SK-N-SH (cell line): ENCODE results near the gene RAD51B. TPM values are rescaled to one million over a fixed set of nuclear protein-coding genes. Genes with fewer than 3 reads are reported as not detected.

Experiments used
- CTCF ChIA-PET: fragments of 300-600, 350-600 bp; formaldehyde crosslinking; extraction: SDS; loops from one replicate; lab custom pipeline; 2021; lab: Yijun Ruan, JAX
- POLR2A ChIA-PET: fragments of 350-600 bp; sonication (Branson Sonifier 250); formaldehyde crosslinking; extraction: SDS; loops from one replicate; lab custom pipeline; 2020; ENCODE audit warnings: antibody characterized with exemption, inconsistent platforms; lab: Yijun Ruan, JAX
- DNase-seq: peaks from one replicate; pipeline ENCODE4 v3.0.0; 2012
- H2AFZ ChIP-seq: fragments of 200-600 bp; sonication (generic); 2 replicates; pipeline ENCODE4 v1.8.1; 2016; ENCODE audit warnings: antibody characterized with exemption, mild to moderate bottlenecking, low read depth
- H3F3A ChIP-seq: fragments of 200-600 bp; sonication (generic); replicated peaks from 2 replicates; pipeline ENCODE3; 2016; ENCODE audit warnings: antibody characterized with exemption, mild to moderate bottlenecking; ENCODE audit not compliant: insufficient read depth
- H3K27ac ChIP-seq, 2 experiments: fragments of 200-500 bp in 1 of 2; fragments of 200-600 bp in 1 of 2; sonication (Bioruptor generic) in 1 of 2; sonication (generic), shearing (Covaris generic) in 1 of 2; 2 replicates each; pipeline versions ENCODE4 v1.5.1 to v1.6.1; 2014 to 2016; ENCODE audit warnings: low read depth in 2 of 2, inconsistent platforms in 1 of 2, low read length in 1 of 2, mild to moderate bottlenecking in 1 of 2, mixed read lengths in 1 of 2
- H3K27me3 ChIP-seq: fragments of 200-600 bp; sonication (generic), shearing (Covaris generic); 2 replicates; pipeline ENCODE4 v1.6.1; 2016; ENCODE audit warnings: mixed run types; ENCODE audit not compliant: insufficient read depth
- H3K36me3 ChIP-seq, 2 experiments: fragments of 200-500 bp in 1 of 2; fragments of 200-600 bp in 1 of 2; sonication (Bioruptor generic) in 1 of 2; sonication (generic) in 1 of 2; replicated peaks in 1 of 2; 2 replicates each; pipeline versions ENCODE3 to v1.5.1; 2014 to 2016; ENCODE audit warnings: low read length in 1 of 2, mild to moderate bottlenecking in 1 of 2; ENCODE audit not compliant: insufficient read depth in 2 of 2, control insufficient read depth in 1 of 2
- H3K4me1 ChIP-seq, 2 experiments: fragments of 200-500 bp in 1 of 2; fragments of 200-600 bp in 1 of 2; sonication (Bioruptor generic) in 1 of 2; sonication (generic), shearing (Covaris generic) in 1 of 2; 2 replicates each; pipeline versions ENCODE4 v1.5.1 to v1.6.1; 2014 to 2016; ENCODE audit warnings: low read depth in 1 of 2, low read length in 1 of 2, mixed run types in 1 of 2; ENCODE audit not compliant: insufficient read depth in 2 of 2, control insufficient read depth in 1 of 2
- H3K4me2 ChIP-seq: fragments of 200-600 bp; sonication (generic), shearing (Covaris generic); 2 replicates; pipeline ENCODE4 v1.6.1; 2017; ENCODE audit warnings: mixed run types
- H3K4me3 ChIP-seq, 2 experiments: fragments of 200-500 bp in 1 of 2; fragments of 200-600 bp in 1 of 2; sonication (Bioruptor generic) in 1 of 2; sonication (generic), shearing (Covaris generic) in 1 of 2; 2 replicates each; pipeline versions ENCODE4 v1.5.1 to v1.8.1; 2014 to 2016; ENCODE audit warnings: low read depth in 2 of 2, inconsistent platforms in 1 of 2, low read length in 1 of 2, mild to moderate bottlenecking in 1 of 2, mixed read lengths in 1 of 2, moderate library complexity in 1 of 2
- H3K79me2 ChIP-seq: fragments of 200-600 bp; sonication (generic); 2 replicates; pipeline ENCODE4 v1.8.1; 2017; ENCODE audit warnings: mild to moderate bottlenecking; ENCODE audit not compliant: insufficient read depth
- H3K9ac ChIP-seq: fragments of 200-600 bp; sonication (generic); 2 replicates; pipeline ENCODE4 v1.6.1; 2017; ENCODE audit warnings: mixed run types
- H3K9me2 ChIP-seq: fragments of 200-600 bp; sonication (generic); 2 replicates; pipeline ENCODE4 v1.6.1; 2017; ENCODE audit warnings: mixed run types
- H3K9me3 ChIP-seq: fragments of 200-600 bp; sonication (generic); 2 replicates; pipeline ENCODE4 v1.6.1; 2017; ENCODE audit warnings: mixed run types, mild to moderate bottlenecking, moderate library complexity
- H4K20me1 ChIP-seq: fragments of 200-600 bp; sonication (generic); 2 replicates; pipeline ENCODE4 v1.6.1; 2017; ENCODE audit warnings: mild to moderate bottlenecking, mixed run types; ENCODE audit not compliant: insufficient read depth
- ELF1 ChIP-seq: IDR thresholded peaks from 2 replicates; pipeline ENCODE4 v1.4.0; 2012
- EZH2phosphoT487 ChIP-seq: fragments of 200-600 bp; sonication (generic); IDR thresholded peaks from 2 replicates; pipeline ENCODE4 v1.6.1; 2017; ENCODE audit warnings: low read depth, mixed run types, mild to moderate bottlenecking, antibody characterized with exemption, moderate library complexity, borderline replicate concordance
- FOXJ3 ChIP-seq: sonication (generic); formaldehyde crosslinking; IDR thresholded peaks from 2 replicates; pipeline ENCODE4 v1.5.1; 2020; ENCODE audit warnings: mild to moderate bottlenecking, missing genetic modification reagents
- GABPA ChIP-seq: IDR thresholded peaks from 2 replicates; pipeline ENCODE4 v1.4.0; 2012; ENCODE audit warnings: low read depth, mild to moderate bottlenecking
- GATA2 ChIP-seq: sonication (generic); formaldehyde crosslinking; IDR thresholded peaks from 2 replicates; pipeline ENCODE4 v1.5.0; 2020; ENCODE audit warnings: mild to moderate bottlenecking, missing genetic modification reagents
- NFIC ChIP-seq: IDR thresholded peaks from 2 replicates; pipeline ENCODE4 v1.4.0; 2012; ENCODE audit warnings: borderline replicate concordance
- NRF1 ChIP-seq: IDR thresholded peaks from 2 replicates; pipeline ENCODE4 v1.6.1; 2012; ENCODE audit warnings: low read depth, mild to moderate bottlenecking, low read length
- POLR2AphosphoS5 ChIP-seq: IDR thresholded peaks from 2 replicates; pipeline ENCODE4 v1.6.1; 2012; ENCODE audit warnings: low read depth, low read length
- RAD21 ChIP-seq: IDR thresholded peaks from 2 replicates; pipeline ENCODE4 v1.6.1; 2012; ENCODE audit warnings: mild to moderate bottlenecking, low read length
- RCOR1 ChIP-seq: fragments of 150-350 bp; IDR thresholded peaks from 2 replicates; pipeline ENCODE4 v1.6.1; 2017; ENCODE audit warnings: antibody characterized with exemption, low read length
- SMC3 ChIP-seq: IDR thresholded peaks from 2 replicates; pipeline ENCODE4 v1.6.1; 2012; ENCODE audit warnings: low read depth, low read length, improper control_type of control experiment
- TCF12 ChIP-seq: IDR thresholded peaks from 2 replicates; pipeline ENCODE4 v1.4.0; 2012
- TEAD4 ChIP-seq: IDR thresholded peaks from 2 replicates; pipeline ENCODE4 v1.4.0; 2012; ENCODE audit warnings: mild to moderate bottlenecking, borderline replicate concordance; ENCODE audit not compliant: insufficient read depth
- YY1 ChIP-seq: IDR thresholded peaks from 2 replicates; pipeline ENCODE4 v1.4.0; 2012; ENCODE audit warnings: low read depth, mild to moderate bottlenecking
- WGBS: methylation state at CpG from one replicate; pipeline ENCODE4 v1.1.6; 2017; ENCODE audit warnings: low lambda C conversion rate; 5-methylcytosine and 5-hydroxymethylcytosine counted together
- polyA plus RNA-seq, 3 experiments: library from polyadenylated mRNA; depleted of rRNA; stranded (reverse); fragments of >200 nt; gene quantifications; 2 replicates each; pipeline ENCODE4 v1.2.3, GENCODE V29; 2012
- TF ChIP-seq, protein P1 (sequence below): fragments of 150-350 bp; IDR thresholded peaks from 2 replicates; pipeline ENCODE4 v1.6.1; 2016; ENCODE audit warnings: mild to moderate bottlenecking, low read depth, low read length
- TF ChIP-seq, protein P2 (sequence below): IDR thresholded peaks from 2 replicates; pipeline ENCODE4 v1.4.0; 2012; ENCODE audit warnings: low read depth, borderline replicate concordance
- TF ChIP-seq, protein P3 (sequence below): fragments of 200-600 bp; sonication (generic); IDR thresholded peaks from 2 replicates; pipeline ENCODE4 v1.6.1; 2017; ENCODE audit warnings: antibody characterized with exemption, mild to moderate bottlenecking, moderate library complexity
- TF ChIP-seq, protein P4 (sequence below): IDR thresholded peaks from 2 replicates; pipeline ENCODE4 v1.6.1; 2012; ENCODE audit warnings: mild to moderate bottlenecking, low read depth, low read length, moderate library complexity

The RAD51B gene
- polyA plus RNA-seq, 1 of the 3 experiments (the other 2 are of a cell fraction) = 6.0 TPM

DNA sequence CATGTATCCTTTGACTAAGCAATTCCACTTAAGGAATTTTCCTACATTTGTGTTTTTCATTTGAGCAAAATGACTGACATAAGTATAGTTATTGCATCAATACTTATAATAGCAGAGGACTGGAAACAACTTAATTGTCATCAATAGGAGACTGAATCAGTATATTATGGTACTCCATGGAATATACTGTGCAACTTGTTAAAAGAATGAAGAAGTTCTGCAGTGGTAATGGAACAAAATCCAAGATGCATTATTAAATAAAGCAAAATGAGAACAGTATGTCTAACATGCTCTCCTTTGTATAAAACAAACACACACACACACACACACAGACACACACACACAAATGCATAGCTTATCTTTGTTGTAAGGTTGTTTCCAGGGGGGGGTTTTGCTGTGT, 303.1 kb downstream of the RAD51B start:
- Histone ChIP-seq H3K27me3 (no peaks in the 10 kb centered on the region), H3K79me2 (no peaks in the 10 kb centered on the region), H4K20me1 (no peaks in the 10 kb centered on the region), H3K36me3 (no peaks in the 10 kb centered on the region), H2AFZ (no peak overlapping the region), H3K4me1 (peaks cover 0 to 13% of the 10 kb centered on the region in 2 experiments; a peak in 3 of 4 replicates), H3K9me2 (no peaks in the 10 kb centered on the region), H3K9ac (no peak overlapping the region), H3F3A (peaks cover 20% of the 10 kb centered on the region), H3K9me3 (no peaks in the 10 kb centered on the region), H3K27ac (no peak overlapping the region), H3K4me2 (no peak overlapping the region), H3K4me3 (no peak overlapping the region)
- no peak for DNase-seq
- ChIA-PET CTCF (no interaction called here), POLR2A (no interaction called here)
- TF ChIP-seq, protein P1, sequence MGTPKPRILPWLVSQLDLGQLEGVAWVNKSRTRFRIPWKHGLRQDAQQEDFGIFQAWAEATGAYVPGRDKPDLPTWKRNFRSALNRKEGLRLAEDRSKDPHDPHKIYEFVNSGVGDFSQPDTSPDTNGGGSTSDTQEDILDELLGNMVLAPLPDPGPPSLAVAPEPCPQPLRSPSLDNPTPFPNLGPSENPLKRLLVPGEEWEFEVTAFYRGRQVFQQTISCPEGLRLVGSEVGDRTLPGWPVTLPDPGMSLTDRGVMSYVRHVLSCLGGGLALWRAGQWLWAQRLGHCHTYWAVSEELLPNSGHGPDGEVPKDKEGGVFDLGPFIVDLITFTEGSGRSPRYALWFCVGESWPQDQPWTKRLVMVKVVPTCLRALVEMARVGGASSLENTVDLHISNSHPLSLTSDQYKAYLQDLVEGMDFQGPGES = no peak
- TF ChIP-seq RCOR1 (no peak), TCF12 (no peak), NRF1 (no peak), RAD21 (no peak), POLR2AphosphoS5 (no peak), TEAD4 (no peak)

DNA sequence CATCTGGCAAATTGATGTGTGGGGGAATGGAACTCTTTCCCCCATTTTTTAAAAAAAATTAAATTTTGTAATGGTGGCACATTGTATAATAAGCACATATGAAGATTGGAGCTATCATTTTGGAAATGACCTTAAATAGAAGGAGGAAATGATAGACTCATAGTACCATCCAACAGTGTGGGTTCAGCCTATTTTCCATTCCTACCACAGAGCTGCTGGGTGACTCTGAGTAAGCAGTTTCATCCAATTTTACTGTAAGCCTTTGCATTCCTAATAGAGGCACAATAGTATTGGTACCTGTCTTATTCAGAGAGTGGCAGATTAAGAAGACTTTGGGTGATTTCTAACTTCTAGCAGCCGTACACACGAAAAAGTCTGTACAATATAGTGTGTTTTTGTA, 304.5 kb downstream of the RAD51B start:
- Histone ChIP-seq H3K79me2 (no peaks in the 10 kb centered on the region), H3K4me2 (no peak overlapping the region), H3K36me3 (no peaks in the 10 kb centered on the region), H3K9me3 (no peaks in the 10 kb centered on the region), H3F3A (peaks cover 20% of the 10 kb centered on the region), H3K4me3 (no peak overlapping the region), H4K20me1 (no peaks in the 10 kb centered on the region), H3K4me1 (peaks cover 0 to 13% of the 10 kb centered on the region in 2 experiments; a peak in 3 of 4 replicates), H3K27ac (peak overlapping the region; percentile 44 to 96; a peak in 3 of 4 replicates), H3K27me3 (no peaks in the 10 kb centered on the region), H3K9me2 (no peaks in the 10 kb centered on the region), H2AFZ (no peak overlapping the region), H3K9ac (peak overlapping the region; percentile 73; the same call in 1 of the 2 replicates)
- POLR2A ChIA-PET = no interaction called here
- no peak for DNase-seq
- 100% methylated on average over 2 of the region's 2 CpGs for WGBS
- CTCF ChIA-PET = interaction anchor here (1.0 to 1.3 kb wide), 2 partner anchors 9 to 37 kb away, joined by 3 read pairs; no protein-coding TSS in a partner anchor
- no peak for TF ChIP-seq SMC3
- no peak for TF ChIP-seq FOXJ3 (CRISPR knock-in tag)
- TF ChIP-seq RAD21 = no peak
- TF ChIP-seq, protein P1 = no peak
- TF ChIP-seq ELF1 = no peak
- TF ChIP-seq EZH2phosphoT487 = no peak
- TF ChIP-seq POLR2AphosphoS5 = no peak
- TF ChIP-seq, protein P2, sequence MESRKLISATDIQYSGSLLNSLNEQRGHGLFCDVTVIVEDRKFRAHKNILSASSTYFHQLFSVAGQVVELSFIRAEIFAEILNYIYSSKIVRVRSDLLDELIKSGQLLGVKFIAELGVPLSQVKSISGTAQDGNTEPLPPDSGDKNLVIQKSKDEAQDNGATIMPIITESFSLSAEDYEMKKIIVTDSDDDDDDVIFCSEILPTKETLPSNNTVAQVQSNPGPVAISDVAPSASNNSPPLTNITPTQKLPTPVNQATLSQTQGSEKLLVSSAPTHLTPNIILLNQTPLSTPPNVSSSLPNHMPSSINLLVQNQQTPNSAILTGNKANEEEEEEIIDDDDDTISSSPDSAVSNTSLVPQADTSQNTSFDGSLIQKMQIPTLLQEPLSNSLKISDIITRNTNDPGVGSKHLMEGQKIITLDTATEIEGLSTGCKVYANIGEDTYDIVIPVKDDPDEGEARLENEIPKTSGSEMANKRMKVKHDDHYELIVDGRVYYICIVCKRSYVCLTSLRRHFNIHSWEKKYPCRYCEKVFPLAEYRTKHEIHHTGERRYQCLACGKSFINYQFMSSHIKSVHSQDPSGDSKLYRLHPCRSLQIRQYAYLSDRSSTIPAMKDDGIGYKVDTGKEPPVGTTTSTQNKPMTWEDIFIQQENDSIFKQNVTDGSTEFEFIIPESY = no peak
- no peak for TF ChIP-seq GATA2 (CRISPR knock-in tag)
- no peak for TF ChIP-seq YY1
- TF ChIP-seq, protein P3, sequence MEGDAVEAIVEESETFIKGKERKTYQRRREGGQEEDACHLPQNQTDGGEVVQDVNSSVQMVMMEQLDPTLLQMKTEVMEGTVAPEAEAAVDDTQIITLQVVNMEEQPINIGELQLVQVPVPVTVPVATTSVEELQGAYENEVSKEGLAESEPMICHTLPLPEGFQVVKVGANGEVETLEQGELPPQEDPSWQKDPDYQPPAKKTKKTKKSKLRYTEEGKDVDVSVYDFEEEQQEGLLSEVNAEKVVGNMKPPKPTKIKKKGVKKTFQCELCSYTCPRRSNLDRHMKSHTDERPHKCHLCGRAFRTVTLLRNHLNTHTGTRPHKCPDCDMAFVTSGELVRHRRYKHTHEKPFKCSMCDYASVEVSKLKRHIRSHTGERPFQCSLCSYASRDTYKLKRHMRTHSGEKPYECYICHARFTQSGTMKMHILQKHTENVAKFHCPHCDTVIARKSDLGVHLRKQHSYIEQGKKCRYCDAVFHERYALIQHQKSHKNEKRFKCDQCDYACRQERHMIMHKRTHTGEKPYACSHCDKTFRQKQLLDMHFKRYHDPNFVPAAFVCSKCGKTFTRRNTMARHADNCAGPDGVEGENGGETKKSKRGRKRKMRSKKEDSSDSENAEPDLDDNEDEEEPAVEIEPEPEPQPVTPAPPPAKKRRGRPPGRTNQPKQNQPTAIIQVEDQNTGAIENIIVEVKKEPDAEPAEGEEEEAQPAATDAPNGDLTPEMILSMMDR = no peak
- no peak for TF ChIP-seq NFIC
- TF ChIP-seq RCOR1 = no peak
- no peak for TF ChIP-seq GABPA
- TF ChIP-seq, protein P4, sequence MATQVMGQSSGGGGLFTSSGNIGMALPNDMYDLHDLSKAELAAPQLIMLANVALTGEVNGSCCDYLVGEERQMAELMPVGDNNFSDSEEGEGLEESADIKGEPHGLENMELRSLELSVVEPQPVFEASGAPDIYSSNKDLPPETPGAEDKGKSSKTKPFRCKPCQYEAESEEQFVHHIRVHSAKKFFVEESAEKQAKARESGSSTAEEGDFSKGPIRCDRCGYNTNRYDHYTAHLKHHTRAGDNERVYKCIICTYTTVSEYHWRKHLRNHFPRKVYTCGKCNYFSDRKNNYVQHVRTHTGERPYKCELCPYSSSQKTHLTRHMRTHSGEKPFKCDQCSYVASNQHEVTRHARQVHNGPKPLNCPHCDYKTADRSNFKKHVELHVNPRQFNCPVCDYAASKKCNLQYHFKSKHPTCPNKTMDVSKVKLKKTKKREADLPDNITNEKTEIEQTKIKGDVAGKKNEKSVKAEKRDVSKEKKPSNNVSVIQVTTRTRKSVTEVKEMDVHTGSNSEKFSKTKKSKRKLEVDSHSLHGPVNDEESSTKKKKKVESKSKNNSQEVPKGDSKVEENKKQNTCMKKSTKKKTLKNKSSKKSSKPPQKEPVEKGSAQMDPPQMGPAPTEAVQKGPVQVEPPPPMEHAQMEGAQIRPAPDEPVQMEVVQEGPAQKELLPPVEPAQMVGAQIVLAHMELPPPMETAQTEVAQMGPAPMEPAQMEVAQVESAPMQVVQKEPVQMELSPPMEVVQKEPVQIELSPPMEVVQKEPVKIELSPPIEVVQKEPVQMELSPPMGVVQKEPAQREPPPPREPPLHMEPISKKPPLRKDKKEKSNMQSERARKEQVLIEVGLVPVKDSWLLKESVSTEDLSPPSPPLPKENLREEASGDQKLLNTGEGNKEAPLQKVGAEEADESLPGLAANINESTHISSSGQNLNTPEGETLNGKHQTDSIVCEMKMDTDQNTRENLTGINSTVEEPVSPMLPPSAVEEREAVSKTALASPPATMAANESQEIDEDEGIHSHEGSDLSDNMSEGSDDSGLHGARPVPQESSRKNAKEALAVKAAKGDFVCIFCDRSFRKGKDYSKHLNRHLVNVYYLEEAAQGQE = no peak
